Measurements from ENCODE around the gene C12orf60. TPM values are rescaled to one million over a fixed set of nuclear protein-coding genes. Genes with fewer than 3 reads are reported as not detected.

C12orf60 gene
- total and polyA plus RNA-seq, 2 donors from 2014 or later, result 2.0 to 4.5 TPM

DNA sequence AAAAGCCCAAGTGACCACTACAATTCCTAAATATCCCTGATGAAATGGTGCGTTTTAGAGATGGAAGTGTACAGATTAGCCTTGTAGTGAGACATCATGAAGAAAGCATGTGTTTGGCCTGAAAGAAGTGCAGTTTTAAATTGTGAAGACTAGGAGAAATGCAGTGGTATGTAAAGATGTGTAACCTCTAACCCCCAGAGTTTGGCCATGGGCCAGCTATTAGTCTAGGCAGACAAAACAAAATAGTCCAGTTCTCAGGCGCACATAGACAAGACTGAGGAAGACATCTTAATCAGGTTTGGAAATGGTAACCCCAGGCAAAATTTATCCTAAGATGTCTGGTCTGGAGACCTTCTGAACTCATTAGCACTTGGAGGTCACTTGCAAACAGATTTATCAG lies 23.6 kb upstream of the C12orf60 start:
- peaks cover 0 to 4% (median 0%) of the 10 kb centered on the region in 3 donors for H3K4me1 ChIP-seq (ENCODE audit: control insufficient read depth in 2 of 3, insufficient read depth in 2 of 3, low read depth in 1 of 3, low read length in 3 of 3)
- no peak overlapping the region for H3K9ac ChIP-seq (ENCODE audit: low read length in 3 of 3)
- peaks cover 0 to 2% (median 0%) of the 10 kb centered on the region in 3 donors for H3K36me3 ChIP-seq (ENCODE audit: control insufficient read depth in 2 of 3, insufficient read depth in 3 of 3, low read length in 3 of 3)
- intact Hi-C loops (cut with DNase I), result no loop called here
- H3K27me3 ChIP-seq (ENCODE audit: control insufficient read depth, insufficient read depth, low read length), result no peaks in the 10 kb centered on the region
- H3K9me3 ChIP-seq (ENCODE audit: control insufficient read depth in 2 of 3, insufficient read depth in 1 of 3, low read length in 3 of 3), result no peaks in the 10 kb centered on the region
- no peak for FAIRE-seq
- DNase-seq, result no peak
- H3K4me3 ChIP-seq (ENCODE audit: low read length in 3 of 3), result no peak overlapping the region
- H3K27ac ChIP-seq (ENCODE audit: low read depth in 2 of 2, low read length in 2 of 2), result no peak overlapping the region
- TF ChIP-seq, protein P1, sequence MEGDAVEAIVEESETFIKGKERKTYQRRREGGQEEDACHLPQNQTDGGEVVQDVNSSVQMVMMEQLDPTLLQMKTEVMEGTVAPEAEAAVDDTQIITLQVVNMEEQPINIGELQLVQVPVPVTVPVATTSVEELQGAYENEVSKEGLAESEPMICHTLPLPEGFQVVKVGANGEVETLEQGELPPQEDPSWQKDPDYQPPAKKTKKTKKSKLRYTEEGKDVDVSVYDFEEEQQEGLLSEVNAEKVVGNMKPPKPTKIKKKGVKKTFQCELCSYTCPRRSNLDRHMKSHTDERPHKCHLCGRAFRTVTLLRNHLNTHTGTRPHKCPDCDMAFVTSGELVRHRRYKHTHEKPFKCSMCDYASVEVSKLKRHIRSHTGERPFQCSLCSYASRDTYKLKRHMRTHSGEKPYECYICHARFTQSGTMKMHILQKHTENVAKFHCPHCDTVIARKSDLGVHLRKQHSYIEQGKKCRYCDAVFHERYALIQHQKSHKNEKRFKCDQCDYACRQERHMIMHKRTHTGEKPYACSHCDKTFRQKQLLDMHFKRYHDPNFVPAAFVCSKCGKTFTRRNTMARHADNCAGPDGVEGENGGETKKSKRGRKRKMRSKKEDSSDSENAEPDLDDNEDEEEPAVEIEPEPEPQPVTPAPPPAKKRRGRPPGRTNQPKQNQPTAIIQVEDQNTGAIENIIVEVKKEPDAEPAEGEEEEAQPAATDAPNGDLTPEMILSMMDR (IDR thresholded peaks at IDR 0.05; ENCODE audit: borderline replicate concordance, extremely low read depth, insufficient read depth), result no peak

DNA sequence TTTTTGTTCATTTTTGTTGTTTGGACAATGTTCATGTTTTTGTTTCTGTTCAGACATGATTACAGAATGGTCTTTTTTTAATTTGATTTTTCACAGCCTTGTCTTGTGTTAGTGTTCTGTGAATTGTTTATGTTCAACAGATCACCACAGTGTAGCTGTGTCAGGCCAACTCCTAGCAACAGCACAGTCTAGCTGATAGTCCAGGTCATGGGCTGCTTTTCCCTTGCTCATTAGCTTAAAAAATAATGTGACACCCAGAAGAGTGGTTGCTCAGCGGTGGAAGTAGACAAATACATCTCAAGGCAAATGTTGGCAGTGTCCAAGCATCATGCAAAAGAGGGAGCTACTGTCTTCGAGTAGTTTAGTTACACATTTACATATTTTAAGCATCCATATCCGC lies 22.6 kb upstream of the C12orf60 start:
- Histone ChIP-seq H3K9me3 (ENCODE audit: control insufficient read depth in 2 of 3, insufficient read depth in 1 of 3, low read length in 3 of 3) (no peaks in the 10 kb centered on the region), H3K4me3 (ENCODE audit: low read length in 3 of 3) (no peak overlapping the region), H3K27ac (ENCODE audit: low read depth in 2 of 2, low read length in 2 of 2) (no peak overlapping the region), H3K9ac (ENCODE audit: low read length in 3 of 3) (no peak overlapping the region), H3K36me3 (ENCODE audit: control insufficient read depth in 2 of 3, insufficient read depth in 3 of 3, low read length in 3 of 3) (peaks cover 0 to 5% (median 0%) of the 10 kb centered on the region in 3 donors), H3K4me1 (ENCODE audit: control insufficient read depth in 2 of 3, insufficient read depth in 2 of 3, low read depth in 1 of 3, low read length in 3 of 3) (no peaks in the 10 kb centered on the region), H3K27me3 (ENCODE audit: control insufficient read depth, insufficient read depth, low read length) (no peaks in the 10 kb centered on the region)
- TF ChIP-seq, protein P1 (IDR thresholded peaks at IDR 0.05; ENCODE audit: borderline replicate concordance, extremely low read depth, insufficient read depth), result no peak
- FAIRE-seq, result no peak
- DNase-seq, result no peak
- intact Hi-C loops (cut with DNase I), result no loop called here

DNA sequence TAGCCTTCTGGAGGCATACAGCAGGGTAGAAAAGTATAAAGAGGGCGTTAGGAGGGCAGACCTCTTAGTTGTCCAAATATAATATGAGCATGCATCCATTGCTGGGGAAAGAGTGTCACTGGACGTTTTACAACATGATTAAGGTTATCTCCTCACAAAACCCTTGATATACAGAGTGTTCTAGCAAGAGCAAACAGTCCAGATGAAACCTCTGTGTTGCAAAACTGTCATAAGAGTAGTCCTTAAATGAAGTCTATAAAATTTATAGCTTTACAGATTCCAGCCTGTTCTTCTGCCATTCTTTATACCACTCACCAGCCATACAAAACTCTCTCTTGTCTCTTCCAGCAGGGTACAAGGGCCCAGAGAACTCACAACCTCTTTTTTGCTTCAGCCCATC lies 21.9 kb upstream of the C12orf60 start:
- Histone ChIP-seq H3K9ac (ENCODE audit: low read length in 3 of 3) (no peak overlapping the region), H3K27ac (ENCODE audit: low read depth in 2 of 2, low read length in 2 of 2) (no peak overlapping the region), H3K27me3 (ENCODE audit: control insufficient read depth, insufficient read depth, low read length) (no peaks in the 10 kb centered on the region), H3K36me3 (ENCODE audit: control insufficient read depth in 2 of 3, insufficient read depth in 3 of 3, low read length in 3 of 3) (peaks cover 0 to 5% (median 5%) of the 10 kb centered on the region in 3 donors), H3K4me3 (ENCODE audit: low read length in 3 of 3) (no peak overlapping the region), H3K4me1 (ENCODE audit: control insufficient read depth in 2 of 3, insufficient read depth in 2 of 3, low read depth in 1 of 3, low read length in 3 of 3) (no peaks in the 10 kb centered on the region), H3K9me3 (ENCODE audit: control insufficient read depth in 2 of 3, insufficient read depth in 1 of 3, low read length in 3 of 3) (no peaks in the 10 kb centered on the region)
- intact Hi-C loops (cut with DNase I), result no loop called here
- TF ChIP-seq, protein P1 (IDR thresholded peaks at IDR 0.05; ENCODE audit: borderline replicate concordance, extremely low read depth, insufficient read depth), result no peak
- FAIRE-seq, result no peak
- DNase-seq, result no peak

DNA sequence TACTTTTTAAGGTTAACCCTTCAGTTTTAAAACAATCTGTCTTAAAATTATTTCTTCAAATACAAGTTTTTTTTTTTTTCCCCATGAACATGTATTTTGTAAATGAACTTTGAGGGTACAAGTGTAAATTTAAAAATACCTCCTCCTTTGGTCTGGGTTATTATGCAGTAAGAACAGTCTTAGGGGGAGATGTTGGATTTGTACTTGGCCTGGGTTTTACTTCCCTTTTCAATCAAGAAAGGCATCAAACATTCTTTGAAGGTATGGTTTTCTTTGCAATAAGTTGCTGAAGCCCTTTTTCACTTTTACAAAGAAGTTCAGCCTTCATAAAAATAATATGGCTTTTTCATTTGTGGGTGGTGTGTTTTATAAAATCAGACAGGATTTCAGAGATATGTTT lies 20.7 kb upstream of the C12orf60 start:
- no peak overlapping the region for H3K9ac ChIP-seq (ENCODE audit: low read length in 3 of 3)
- no peak overlapping the region for H3K4me3 ChIP-seq (ENCODE audit: low read length in 3 of 3)
- FAIRE-seq (no peak), DNase-seq (no peak)
- no peaks in the 10 kb centered on the region for H3K27me3 ChIP-seq (ENCODE audit: control insufficient read depth, insufficient read depth, low read length)
- no peak overlapping the region for H3K27ac ChIP-seq (ENCODE audit: low read depth in 2 of 2, low read length in 2 of 2)
- no peaks in the 10 kb centered on the region for H3K9me3 ChIP-seq (ENCODE audit: control insufficient read depth in 2 of 3, insufficient read depth in 1 of 3, low read length in 3 of 3)
- intact Hi-C loops (cut with DNase I), result no loop called here
- H3K36me3 ChIP-seq (ENCODE audit: control insufficient read depth in 2 of 3, insufficient read depth in 3 of 3, low read length in 3 of 3), result peaks cover 0 to 16% (median 7%) of the 10 kb centered on the region in 3 donors
- TF ChIP-seq, protein P1 (IDR thresholded peaks at IDR 0.05; ENCODE audit: borderline replicate concordance, extremely low read depth, insufficient read depth), result no peak
- no peaks in the 10 kb centered on the region for H3K4me1 ChIP-seq (ENCODE audit: control insufficient read depth in 2 of 3, insufficient read depth in 2 of 3, low read depth in 1 of 3, low read length in 3 of 3)
